ENCODE measurements around the gene ZNF587. TPM values are rescaled to one million over a fixed set of nuclear protein-coding genes. Genes with fewer than 3 reads are reported as not detected.

Gene ZNF587
- total RNA-seq, 1 experiment from 2014 or later, result 70.5 TPM

DNA sequence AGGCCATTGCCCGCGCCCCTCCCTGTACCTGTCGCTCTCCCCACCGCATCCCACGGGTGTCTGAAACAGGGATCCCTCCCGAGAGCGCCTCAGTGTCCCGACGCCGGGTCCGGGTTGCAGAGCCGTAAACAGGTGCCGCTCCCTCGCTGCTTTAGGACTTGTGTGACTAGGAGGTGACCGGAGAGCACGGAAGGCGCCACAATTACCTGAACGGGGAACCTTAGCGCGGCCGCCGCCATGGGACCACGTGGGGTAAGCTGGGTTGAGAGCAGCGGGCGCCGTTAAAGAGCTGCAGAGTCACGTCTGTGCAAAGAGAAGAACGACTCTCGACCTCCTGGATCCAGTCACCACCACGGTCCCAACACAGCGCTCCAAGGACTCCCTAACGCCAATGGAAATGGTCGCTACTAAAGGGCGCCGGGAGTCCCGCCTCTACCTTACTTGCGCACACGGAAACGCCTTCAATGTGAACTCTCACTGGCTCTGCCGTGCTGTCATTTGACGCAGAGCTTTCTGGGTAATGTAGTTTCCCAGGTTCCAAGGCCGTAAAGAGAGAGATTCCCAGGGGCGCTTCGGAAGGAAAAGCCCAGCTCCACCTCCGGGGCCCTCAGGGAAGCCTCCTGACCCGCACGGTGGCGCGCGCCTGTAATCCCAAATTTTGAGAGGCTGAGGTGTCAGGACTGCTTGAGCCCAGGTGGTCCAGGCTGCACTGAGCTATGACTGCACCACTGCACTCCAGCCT, 35.0 kb upstream of the ZNF587 start, which contains the start of gene ZNF552:
Gene ZNF552 (minus strand): TSS at position 409 of the 742 bp plus-strand sequence. CDS start 170 bp downstream, at position 239.
- Histone ChIP-seq H3K4me1 (peaks cover 58% of the 10 kb centered on the region), H3K36me3 (ENCODE audit: control insufficient read depth, insufficient read depth, low read length) (peaks cover 2% of the 10 kb centered on the region; the same call in 1 of the 2 replicates), H3K9me3 (no peaks in the 10 kb centered on the region), H3K4me3 (ENCODE audit: low read depth, low read length) (peak within 1 kb of the TSS; percentile 91), H3K27me3 (replicated peaks; ENCODE audit: control insufficient read depth, insufficient read depth, low read length) (no peaks in the 10 kb centered on the region)
- ChIA-PET CTCF (interaction anchor here (0.6 to 1.2 kb wide), 2 partner anchors 35 to 49 kb away, joined by 3 to 4 read pairs; partner anchors contain the start of gene ZNF587), POLR2A (interaction anchor here (0.6 to 1.4 kb wide), 6 partner anchors 36 to 257 kb away, joined by 3 to 11 read pairs (median 5); partner anchors contain the start of genes ZNF417, ZNF551 and ZNF776)
- Mint-ChIP-seq H3K27ac (ENCODE audit: unreplicated experiment) (peak within 1 kb of the TSS; percentile 99), H3K4me1 (ENCODE audit: low read depth, unreplicated experiment) (peaks cover 56% of the 10 kb centered on the region), H3K27me3 (ENCODE audit: insufficient read depth, unreplicated experiment) (no peaks in the 10 kb centered on the region), H3K9me3 (ENCODE audit: unreplicated experiment) (no peaks in the 10 kb centered on the region), H3K4me3 (ENCODE audit: unreplicated experiment) (peak within 1 kb of the TSS; percentile 97), H3K36me3 (ENCODE audit: insufficient read depth, unreplicated experiment) (peaks cover 77% of the 10 kb centered on the region)
- TF ChIP-seq, protein P1, sequence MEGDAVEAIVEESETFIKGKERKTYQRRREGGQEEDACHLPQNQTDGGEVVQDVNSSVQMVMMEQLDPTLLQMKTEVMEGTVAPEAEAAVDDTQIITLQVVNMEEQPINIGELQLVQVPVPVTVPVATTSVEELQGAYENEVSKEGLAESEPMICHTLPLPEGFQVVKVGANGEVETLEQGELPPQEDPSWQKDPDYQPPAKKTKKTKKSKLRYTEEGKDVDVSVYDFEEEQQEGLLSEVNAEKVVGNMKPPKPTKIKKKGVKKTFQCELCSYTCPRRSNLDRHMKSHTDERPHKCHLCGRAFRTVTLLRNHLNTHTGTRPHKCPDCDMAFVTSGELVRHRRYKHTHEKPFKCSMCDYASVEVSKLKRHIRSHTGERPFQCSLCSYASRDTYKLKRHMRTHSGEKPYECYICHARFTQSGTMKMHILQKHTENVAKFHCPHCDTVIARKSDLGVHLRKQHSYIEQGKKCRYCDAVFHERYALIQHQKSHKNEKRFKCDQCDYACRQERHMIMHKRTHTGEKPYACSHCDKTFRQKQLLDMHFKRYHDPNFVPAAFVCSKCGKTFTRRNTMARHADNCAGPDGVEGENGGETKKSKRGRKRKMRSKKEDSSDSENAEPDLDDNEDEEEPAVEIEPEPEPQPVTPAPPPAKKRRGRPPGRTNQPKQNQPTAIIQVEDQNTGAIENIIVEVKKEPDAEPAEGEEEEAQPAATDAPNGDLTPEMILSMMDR (IDR thresholded peaks at IDR 0.05; ENCODE audit: insufficient read depth in 1 of 2, low read depth in 1 of 2, low read length in 1 of 2, severe bottlenecking in 1 of 2, unreplicated experiment in 1 of 2), result peak in 1 of 2 experiments; percentile 24
- no TSS peak for BruUV-seq (replicated peaks)
- intact Hi-C loops (cut with micrococcal nuclease; ENCODE audit: unreplicated experiment), result loop anchor here (2.0 to 10.0 kb wide), 4 partner anchors 34 to 237 kb away; partner anchors contain the start of genes ZNF416, ZNF417, ZNF587 and ZNF776
- peak; percentile 90 to 94 for DNase-seq

DNA sequence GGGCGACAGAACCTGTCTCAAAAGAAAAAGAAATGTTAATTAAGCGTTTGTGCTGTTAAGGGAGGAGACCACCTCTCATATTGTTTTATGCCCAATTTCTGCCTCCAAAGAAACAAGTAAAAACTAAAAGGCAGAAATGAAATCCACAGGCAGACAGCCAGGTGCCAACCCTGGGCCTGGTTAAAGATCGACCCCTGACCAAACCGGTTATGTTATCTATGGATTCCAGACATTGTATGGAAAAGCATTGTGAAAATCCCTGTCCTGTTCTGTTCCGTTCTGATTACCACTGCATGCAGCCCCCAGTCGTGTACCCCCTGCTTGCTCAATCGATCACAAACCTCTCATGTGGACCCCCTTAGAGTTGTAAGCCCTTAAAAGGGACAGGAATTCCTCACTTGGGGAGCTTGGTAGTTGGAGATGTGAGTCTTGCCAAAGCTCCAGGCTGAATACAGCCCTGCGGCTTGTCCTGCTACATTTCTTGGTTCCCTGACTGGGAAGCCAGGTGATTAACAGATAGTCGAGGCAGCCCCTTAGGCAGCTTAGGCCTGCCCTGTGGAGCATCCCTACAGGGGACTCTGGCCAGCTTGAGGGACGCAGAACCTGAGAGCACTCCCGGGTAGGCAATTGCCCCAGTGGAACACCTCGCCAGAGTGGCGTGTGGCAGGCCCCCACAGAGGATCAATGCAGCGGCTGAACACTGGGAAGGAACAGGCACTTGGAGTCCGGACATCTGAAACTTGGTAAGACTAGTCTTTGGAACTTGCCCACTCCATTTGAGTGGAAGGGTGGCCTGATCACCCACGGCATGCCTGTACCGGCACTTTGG, 34.2 kb upstream of the ZNF587 start:
- H3K4me1 ChIP-seq, result peaks cover 50% of the 10 kb centered on the region

More for the DNA sequence above, 34.2 kb upstream of the ZNF587 start:
- TF ChIP-seq, protein P1 (IDR thresholded peaks at IDR 0.05; ENCODE audit: insufficient read depth in 1 of 2, low read depth in 1 of 2, low read length in 1 of 2, severe bottlenecking in 1 of 2, unreplicated experiment in 1 of 2), result no peak
- Mint-ChIP-seq H3K4me3 (ENCODE audit: unreplicated experiment) (peak overlapping the region; percentile 97), H3K27ac (ENCODE audit: unreplicated experiment) (peak overlapping the region; percentile 99), H3K9me3 (ENCODE audit: unreplicated experiment) (no peaks in the 10 kb centered on the region), H3K4me1 (ENCODE audit: low read depth, unreplicated experiment) (peaks cover 56% of the 10 kb centered on the region), H3K27me3 (ENCODE audit: insufficient read depth, unreplicated experiment) (no peaks in the 10 kb centered on the region), H3K36me3 (ENCODE audit: insufficient read depth, unreplicated experiment) (peaks cover 77% of the 10 kb centered on the region)
- H3K4me3 ChIP-seq (ENCODE audit: low read depth, low read length), result peak overlapping the region; percentile 30
- ChIA-PET CTCF (interaction anchor here (0.6 to 1.2 kb wide), 2 partner anchors 34 to 50 kb away, joined by 3 to 4 read pairs; partner anchors contain the start of gene ZNF587), POLR2A (interaction anchor here (0.6 to 1.4 kb wide), 5 partner anchors 35 to 134 kb away, joined by 3 to 7 read pairs (median 4); partner anchors contain the start of genes ZNF417, ZNF551 and ZNF776)
- intact Hi-C loops (cut with micrococcal nuclease; ENCODE audit: unreplicated experiment), result loop anchor here (2.0 to 10.0 kb wide), 2 partner anchors 33 to 99 kb away; partner anchors contain the start of genes ZNF417 and ZNF587
- H3K9me3 ChIP-seq, result no peaks in the 10 kb centered on the region
- BruUV-seq (replicated peaks), result no TSS peak
- peak; percentile 61 to 80 for DNase-seq
- peaks cover 2% of the 10 kb centered on the region; the same call in 1 of the 2 replicates for H3K36me3 ChIP-seq (ENCODE audit: control insufficient read depth, insufficient read depth, low read length)
- no peaks in the 10 kb centered on the region for H3K27me3 ChIP-seq (replicated peaks; ENCODE audit: control insufficient read depth, insufficient read depth, low read length)
